Common myeloid progenitor, CD34-positive (primary cell): ENCODE measurements around the gene IQCK.

ENCODE experiments used
- CTCF ChIA-PET: fragments of 350-600 bp; sonication (Branson Sonifier 250); formaldehyde crosslinking; loops from one replicate; lab custom pipeline; 2021; ENCODE audit warnings: antibody characterized with exemption; lab: Charles Lee
- POLR2A ChIA-PET: fragments of 350-600 bp; sonication (Branson Sonifier 250); formaldehyde crosslinking; loops from one replicate; lab custom pipeline; 2021; ENCODE audit warnings: antibody characterized with exemption; lab: Charles Lee
- DNase-seq, 3 donors: peaks; one replicate each; pipeline versions ENCODE4 v3.0.0 to v3.0.0-alpha.2; 2013
- H3K27ac ChIP-seq, 2 experiments: 1 replicate in 1 of 2; 2 replicates in 1 of 2; pipeline ENCODE4 v1.7.0; 2013; ENCODE audit warnings: inconsistent platforms in 2 of 2, low read length in 2 of 2, mild to moderate bottlenecking in 2 of 2, low read depth in 1 of 2, moderate library complexity in 1 of 2; ENCODE audit not compliant: severe bottlenecking in 2 of 2, insufficient read depth in 1 of 2, poor library complexity in 1 of 2
- H3K27me3 ChIP-seq, 5 experiments: replicated peaks in 2 of 5; 1 replicate in 3 of 5; 2 replicates in 2 of 5; pipeline versions ENCODE4 v1.6.1 to v1.7.0; 2013; ENCODE audit warnings: low read length in 4 of 5, mild to moderate bottlenecking in 2 of 5, moderate library complexity in 2 of 5, inconsistent platforms in 1 of 5; ENCODE audit not compliant: insufficient read depth in 5 of 5, control insufficient read depth in 4 of 5
- H3K36me3 ChIP-seq, 4 experiments: 1 replicate in 2 of 4; 2 replicates in 2 of 4; pipeline versions ENCODE4 v1.6.1 to v1.7.0; 2013; ENCODE audit warnings: low read length in 3 of 4, control low read depth in 1 of 4, mild to moderate bottlenecking in 1 of 4; ENCODE audit not compliant: control insufficient read depth in 4 of 4, insufficient read depth in 4 of 4
- H3K4me1 ChIP-seq, 4 experiments: 1 replicate in 3 of 4; 2 replicates in 1 of 4; pipeline versions ENCODE4 v1.6.1 to v1.7.1; 2013; ENCODE audit warnings: low read length in 3 of 4, mild to moderate bottlenecking in 3 of 4, control low read depth in 1 of 4, inconsistent platforms in 1 of 4, moderate library complexity in 1 of 4; ENCODE audit not compliant: control insufficient read depth in 4 of 4, insufficient read depth in 4 of 4; ENCODE audit errors: control extremely low read depth in 1 of 4
- H3K4me3 ChIP-seq, 7 experiments: 1 replicate in 4 of 7; 2 replicates in 3 of 7; pipeline versions ENCODE4 v1.5.1 to v1.7.0; 2013; ENCODE audit warnings: mild to moderate bottlenecking in 7 of 7, low read length in 6 of 7, moderate library complexity in 6 of 7, inconsistent platforms in 2 of 7, low read depth in 2 of 7, control low read depth in 1 of 7; ENCODE audit not compliant: insufficient read depth in 4 of 7, control insufficient read depth in 1 of 7; ENCODE audit errors: extremely low read depth in 1 of 7
- H3K9me3 ChIP-seq, 5 experiments: 1 replicate in 4 of 5; 2 replicates in 1 of 5; pipeline versions ENCODE4 v1.6.1 to v1.7.1; 2013; ENCODE audit warnings: low read length in 4 of 5, mild to moderate bottlenecking in 2 of 5, inconsistent platforms in 1 of 5, low read depth in 1 of 5, moderate library complexity in 1 of 5; ENCODE audit not compliant: control insufficient read depth in 4 of 5, insufficient read depth in 2 of 5; ENCODE audit errors: control extremely low read depth in 1 of 5
- WGBS: methylation state at CpG from one replicate; pipeline ENCODE4 v1.1.5; 2013; ENCODE audit not compliant: insufficient coverage; 5-methylcytosine and 5-hydroxymethylcytosine counted together

IQCK gene

GRCh38 chr16:19690196-19690595, 27.9 kb upstream of the IQCK start:
- Histone ChIP-seq H3K4me1 (peaks cover 0 to 16% (median 0%) of the 10 kb centered on the region in 4 experiments), H3K36me3 (peaks cover 7 to 52% (median 35%) of the 10 kb centered on the region in 4 experiments), H3K4me3 (no peak overlapping the region), H3K27ac (no peak overlapping the region), H3K9me3 (peaks cover 0 to 2% (median under 1%) of the 10 kb centered on the region in 5 experiments), H3K27me3 (no peaks in the 10 kb centered on the region)
- DNase-seq, result no peak
- ChIA-PET POLR2A (no interaction called here), CTCF (interaction anchor here (0.8 kb wide), 1 partner anchor 11 kb away, joined by 3 read pairs; no protein-coding TSS in a partner anchor)
- 79% methylated on average over 3 of the region's 4 CpGs for WGBS

GRCh38 chr16:19691161-19691711, 26.8 kb upstream of the IQCK start:
- peaks cover 0 to 18% (median 5%) of the 10 kb centered on the region in 4 experiments for H3K4me1 ChIP-seq
- ChIA-PET CTCF (no interaction called here), POLR2A (interaction anchor here (0.5 kb wide), 1 partner anchor 13 kb away, joined by 3 read pairs; no protein-coding TSS in a partner anchor)
- H3K9me3 ChIP-seq, result no peaks in the 10 kb centered on the region
- no peaks in the 10 kb centered on the region for H3K27me3 ChIP-seq
- DNase-seq, result no peak
- no peak overlapping the region for H3K4me3 ChIP-seq
- 93% methylated on average over 13 of the region's 14 CpGs for WGBS
- no peak overlapping the region for H3K27ac ChIP-seq
- H3K36me3 ChIP-seq, result peaks cover 3 to 41% (median 29%) of the 10 kb centered on the region in 4 experiments

GRCh38 chr16:19694989-19695388, 23.1 kb upstream of the IQCK start:
- CTCF ChIA-PET, result no interaction called here
- POLR2A ChIA-PET, result no interaction called here
- Histone ChIP-seq H3K9me3 (no peaks in the 10 kb centered on the region), H3K27ac (no peak overlapping the region), H3K27me3 (no peaks in the 10 kb centered on the region), H3K4me3 (no peak overlapping the region), H3K4me1 (peaks cover 0 to 17% (median 10%) of the 10 kb centered on the region in 4 experiments), H3K36me3 (peaks cover 7 to 46% (median 31%) of the 10 kb centered on the region in 4 experiments)
- no peak for DNase-seq
- WGBS, result 86% methylated on average over 6 of the region's 8 CpGs

GRCh38 chr16:19696328-19696727, 21.7 kb upstream of the IQCK start:
- POLR2A ChIA-PET, result no interaction called here

GRCh38 chr16:19696961-19697360, 21.1 kb upstream of the IQCK start:
- POLR2A ChIA-PET, result no interaction called here
- H3K36me3 ChIP-seq, result peaks cover 7 to 55% (median 33%) of the 10 kb centered on the region in 4 experiments

More at GRCh38 chr16:19696328-19696727, 21.7 kb upstream of the IQCK start:
- peak; percentile 40 to 72 (median 69) for DNase-seq
- 8% methylated on average over 4 of the region's 10 CpGs for WGBS
- Histone ChIP-seq H3K4me1 (peaks cover 0 to 11% (median 8%) of the 10 kb centered on the region in 4 experiments), H3K9me3 (no peaks in the 10 kb centered on the region), H3K27me3 (no peaks in the 10 kb centered on the region), H3K36me3 (peaks cover 7 to 55% (median 35%) of the 10 kb centered on the region in 4 experiments), H3K27ac (no peak overlapping the region), H3K4me3 (no peak overlapping the region)
- CTCF ChIA-PET, result interaction anchor here (1.1 kb wide), 1 partner anchor 26 kb away, joined by 3 read pairs; no protein-coding TSS in a partner anchor

GRCh38 chr16:19697756-19698318, 20.2 kb upstream of the IQCK start:
- Histone ChIP-seq H3K36me3 (peaks cover 9 to 56% (median 32%) of the 10 kb centered on the region in 4 experiments), H3K27ac (no peak overlapping the region), H3K4me1 (peaks cover 0 to 11% (median 7%) of the 10 kb centered on the region in 4 experiments), H3K4me3 (no peak overlapping the region), H3K9me3 (no peaks in the 10 kb centered on the region), H3K27me3 (no peaks in the 10 kb centered on the region)
- WGBS, result 95% methylated on average over 8 of the region's 8 CpGs
- ChIA-PET POLR2A (no interaction called here), CTCF (no interaction called here)
- DNase-seq, result no peak

More at GRCh38 chr16:19696961-19697360, 21.1 kb upstream of the IQCK start:
- CTCF ChIA-PET, result no interaction called here
- Histone ChIP-seq H3K9me3 (no peaks in the 10 kb centered on the region), H3K4me1 (peaks cover 0 to 11% (median 7%) of the 10 kb centered on the region in 4 experiments), H3K4me3 (no peak overlapping the region), H3K27me3 (no peaks in the 10 kb centered on the region), H3K27ac (no peak overlapping the region)
- 96% methylated on average over 14 of the region's 15 CpGs for WGBS
- no peak for DNase-seq
